HUDEP-2 (cell line): ENCODE results near the gene ADCK1.
A peak's percentile ranks its signal among the peaks of the same experiment; 100 is the strongest.

Source experiments
- DNase-seq, 76 experiments: peaks; one replicate each; lab custom pipeline; 2025; ENCODE audit not compliant: unreplicated experiment in 76 of 76; lab: John Stamatoyannopoulos, UW

The ADCK1 gene

DNA sequence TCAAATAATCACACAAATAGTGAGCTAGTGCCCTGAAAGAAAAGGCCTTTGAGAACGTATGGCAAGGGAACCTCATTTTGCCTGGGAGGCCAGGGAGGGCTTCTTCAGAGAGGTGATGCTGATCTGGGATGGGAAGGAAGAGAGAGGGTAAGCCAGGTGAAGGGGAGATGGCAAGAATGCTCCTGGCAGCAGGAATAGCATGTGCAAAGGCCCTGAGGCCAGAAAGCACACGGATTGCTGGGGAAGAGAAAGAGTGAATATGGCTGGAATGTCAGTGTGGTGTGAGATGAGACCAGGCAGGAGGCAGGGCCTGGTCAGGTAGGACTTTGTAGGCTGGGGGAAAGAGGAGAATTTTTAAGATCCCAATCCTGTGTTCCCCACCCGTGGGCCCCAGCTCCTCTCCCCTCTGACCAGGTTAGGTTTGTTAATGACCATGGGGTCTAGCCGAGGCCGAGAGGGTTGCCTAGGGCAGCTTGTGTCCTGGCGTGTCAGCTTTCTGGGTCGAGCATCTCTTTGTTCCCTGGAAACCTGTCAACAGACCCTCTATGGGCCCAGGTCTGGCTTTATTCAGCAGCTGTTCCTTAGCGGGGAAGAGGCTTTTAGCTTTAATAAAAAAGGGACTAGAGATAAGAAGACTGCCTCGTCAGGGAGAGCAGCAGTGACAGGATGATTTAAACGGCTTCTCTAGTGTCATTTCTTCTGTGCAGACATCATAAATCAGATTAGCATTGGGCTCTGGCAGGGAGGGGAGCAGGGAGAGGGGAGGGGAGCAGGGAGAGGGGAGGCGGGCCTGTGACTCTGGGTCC, 123.4 kb downstream of the ADCK1 start:
- DNase-seq, result peak in 3 of 76 experiments; percentile 7 to 8 (median 8)

DNA sequence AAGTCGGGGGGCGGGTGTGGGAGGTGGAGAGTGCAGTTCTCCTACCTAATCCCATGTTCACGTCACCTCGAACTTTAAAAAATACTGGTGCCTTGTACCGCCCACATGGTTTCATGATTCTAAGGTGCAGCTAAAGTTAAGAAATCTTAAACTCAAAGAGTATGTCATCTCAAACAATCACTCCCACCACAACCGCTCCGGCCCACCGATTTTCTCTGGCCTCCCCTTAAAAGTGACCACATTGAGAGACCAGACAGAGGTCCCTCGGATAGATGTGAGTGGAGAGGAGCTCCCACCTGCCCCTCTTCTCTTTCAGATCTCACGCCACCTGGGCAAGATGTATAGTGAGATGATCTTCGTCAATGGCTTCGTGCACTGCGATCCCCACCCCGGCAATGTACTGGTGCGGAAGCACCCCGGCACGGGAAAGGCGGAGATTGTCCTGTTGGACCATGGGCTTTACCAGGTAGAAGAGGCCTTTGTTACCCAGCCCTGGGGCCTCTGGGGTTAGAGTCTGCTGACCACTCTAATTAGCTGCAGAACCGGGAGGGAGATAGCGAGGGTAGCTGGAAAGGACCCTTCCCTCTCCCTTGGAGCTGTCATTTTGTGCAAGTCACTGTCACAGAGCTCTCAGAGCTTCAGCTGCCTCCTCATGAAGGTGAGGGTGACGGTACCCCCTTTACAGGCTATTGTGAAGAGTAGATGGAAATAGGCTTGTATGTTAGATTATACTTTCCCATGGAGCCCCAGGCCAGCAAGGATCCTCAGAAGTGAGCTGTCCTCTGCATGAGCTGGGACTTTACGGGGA, 124.4 kb downstream of the ADCK1 start:
- no peak for DNase-seq

DNA sequence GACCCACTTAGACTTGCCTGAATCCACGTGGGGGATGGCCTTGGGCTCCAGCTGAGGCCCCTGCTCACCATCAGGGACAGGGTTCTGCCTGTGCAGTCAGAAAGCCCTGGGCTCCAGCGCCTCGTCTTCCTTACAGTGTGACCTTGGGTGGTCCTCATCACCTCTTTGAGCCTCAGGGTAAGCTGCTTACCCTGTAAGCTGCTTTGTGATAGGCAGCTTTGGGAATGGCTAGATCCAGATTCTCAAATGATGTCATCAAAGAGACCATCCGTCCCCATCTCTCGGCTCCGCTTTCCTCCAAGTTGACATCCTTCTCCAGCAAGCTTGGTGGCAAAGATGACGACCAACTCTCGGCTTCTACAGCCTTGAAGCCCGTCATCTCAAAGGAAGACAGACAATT, 127.0 kb downstream of the ADCK1 start:
- DNase-seq, result no peak

DNA sequence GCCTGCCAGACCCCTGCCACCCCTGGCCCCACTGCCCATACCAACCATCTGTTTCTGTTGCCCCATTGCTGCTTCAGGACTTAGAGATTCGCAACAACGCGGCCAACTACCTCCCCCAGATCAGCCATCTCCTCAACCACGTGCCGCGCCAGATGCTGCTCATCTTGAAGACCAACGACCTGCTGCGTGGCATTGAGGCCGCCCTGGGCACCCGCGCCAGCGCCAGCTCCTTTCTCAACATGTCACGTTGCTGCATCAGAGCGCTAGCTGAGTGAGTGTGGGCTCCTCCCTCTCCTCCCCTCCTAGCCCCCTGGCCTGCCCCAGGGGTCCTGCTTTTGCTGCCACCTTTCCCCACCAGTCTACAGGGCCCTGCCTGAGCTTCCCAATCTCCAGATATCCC, 131.5 kb downstream of the ADCK1 start:
- DNase-seq, result no peak

DNA sequence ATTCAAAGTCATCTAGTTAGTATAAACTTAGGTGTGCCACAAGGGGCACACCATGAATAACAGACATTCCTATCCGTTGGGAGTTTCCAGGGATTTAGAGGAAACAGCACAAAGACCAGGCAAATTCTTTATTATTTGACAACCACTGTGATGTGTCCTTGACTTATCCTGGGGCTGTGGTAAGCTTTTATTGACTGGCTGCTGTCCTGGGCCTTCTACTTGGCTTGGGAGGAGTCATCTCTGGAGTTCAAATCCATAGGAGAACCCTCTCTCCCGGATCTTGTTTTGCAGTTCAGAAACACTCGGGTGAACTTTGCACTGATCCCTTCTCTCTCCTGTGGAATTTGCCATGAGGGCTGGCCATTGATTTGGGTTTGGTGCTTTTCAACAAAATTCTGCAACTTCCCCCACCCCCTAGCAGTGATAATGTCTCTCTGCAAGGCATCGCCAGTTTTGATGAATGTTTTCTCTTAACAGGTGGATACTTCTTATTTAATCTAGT, 136.3 kb downstream of the ADCK1 start:
- no peak for DNase-seq

DNA sequence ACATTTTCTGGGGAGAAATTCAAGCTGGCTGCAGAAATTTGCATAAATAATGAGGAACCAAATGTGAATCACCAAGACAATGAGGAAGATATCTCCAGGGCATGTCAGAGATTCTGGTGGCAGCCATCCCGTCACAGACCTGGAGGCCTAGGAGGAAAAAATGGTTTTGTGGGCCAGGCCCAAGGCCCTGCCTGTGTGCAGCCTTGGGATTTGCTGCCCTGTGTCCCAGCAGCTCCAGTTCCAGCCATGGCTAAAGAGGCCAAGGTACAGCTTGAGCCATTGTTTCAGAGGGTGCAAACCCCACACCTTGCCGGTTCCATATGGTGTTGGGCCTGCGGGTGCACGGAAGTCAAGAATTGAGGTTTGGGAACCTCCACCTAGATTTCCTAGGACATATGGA, 147.5 kb downstream of the ADCK1 start:
- no peak for DNase-seq

DNA sequence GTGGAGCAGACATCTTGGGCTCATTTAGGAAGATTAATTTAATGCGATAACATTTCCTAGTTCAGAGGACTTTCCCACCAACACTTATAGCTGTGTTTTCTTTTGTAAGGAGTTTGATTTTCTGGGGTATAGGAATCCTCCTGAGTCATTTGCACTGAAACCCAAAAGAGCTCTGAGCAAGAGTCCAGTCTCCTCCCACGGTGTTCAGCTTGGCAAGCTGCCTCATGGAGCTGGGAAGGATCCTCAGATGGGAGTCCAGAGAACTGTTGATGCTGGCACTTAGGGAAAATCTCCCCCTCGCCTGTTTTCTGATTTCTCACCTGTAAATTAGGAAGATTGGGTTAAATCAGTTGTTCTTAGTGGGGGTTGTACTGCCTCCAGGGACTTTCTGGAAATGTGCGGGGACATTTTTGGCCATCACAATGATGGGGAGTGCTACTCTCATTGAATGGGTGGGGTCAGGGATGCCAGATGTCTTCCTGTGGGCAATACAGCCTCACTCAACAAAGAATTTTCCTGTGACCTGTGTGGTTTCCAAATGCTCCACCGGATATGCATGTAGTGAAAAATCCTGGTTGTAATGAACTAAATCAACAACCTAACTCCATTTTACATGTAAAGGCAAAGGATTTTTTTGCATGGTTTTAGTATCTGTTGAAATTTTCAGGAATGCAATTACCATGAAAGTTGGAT, 150.6 kb downstream of the ADCK1 start:
- no peak for DNase-seq

DNA sequence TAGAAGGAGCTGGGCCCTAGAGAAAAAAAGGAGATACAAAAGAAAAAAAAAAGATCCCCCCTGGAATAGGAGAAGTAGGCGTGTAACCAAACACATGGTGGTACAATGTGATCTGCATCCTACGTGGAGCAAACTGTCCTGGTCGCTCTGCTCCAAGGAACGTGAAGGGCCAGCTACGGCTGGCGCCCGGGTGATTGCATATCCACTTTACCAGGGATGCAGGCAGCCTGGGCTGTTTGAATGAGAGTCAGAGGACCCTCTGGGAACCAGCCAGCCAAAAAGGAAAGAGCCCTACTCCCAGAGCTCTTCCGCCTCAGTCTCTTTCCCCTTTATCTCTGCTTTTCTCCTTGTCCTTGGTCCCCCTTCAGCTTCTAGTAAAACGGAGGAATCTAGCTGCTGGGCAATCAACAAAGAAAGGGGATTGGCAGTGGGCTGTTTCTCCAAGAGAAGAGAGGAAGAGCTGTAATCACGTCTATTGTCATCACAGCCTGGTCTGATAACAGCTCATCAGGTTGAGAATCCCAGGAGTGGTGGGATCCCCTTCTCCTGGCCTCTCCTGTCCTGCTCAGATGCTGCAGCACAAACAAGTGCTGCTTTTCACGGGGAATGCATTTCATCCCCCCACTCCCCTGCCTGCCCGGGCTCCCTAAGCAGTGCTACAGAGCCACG, 156.0 kb downstream of the ADCK1 start:
- DNase-seq, result no peak

DNA sequence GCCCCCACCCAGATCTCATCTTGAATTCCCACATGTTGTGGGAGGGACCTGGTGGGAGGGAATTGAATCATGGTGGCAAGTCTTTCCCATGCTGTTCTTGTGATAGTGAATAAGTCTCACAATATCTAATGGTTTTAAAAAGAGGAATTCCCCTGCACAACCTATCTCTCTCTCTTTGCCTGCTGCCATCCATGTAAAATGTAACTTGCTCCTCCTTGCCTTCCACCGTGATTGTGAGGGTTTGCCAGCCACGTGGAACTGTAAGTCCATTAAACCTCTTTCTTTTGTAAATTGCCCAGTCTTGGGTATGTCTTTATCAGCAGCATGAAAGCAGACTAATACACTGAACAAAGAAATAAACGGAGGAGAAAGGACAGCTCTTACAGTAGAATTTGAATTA, 159.8 kb downstream of the ADCK1 start:
- DNase-seq, result peak in 1 of 76 experiments; percentile 13

DNA sequence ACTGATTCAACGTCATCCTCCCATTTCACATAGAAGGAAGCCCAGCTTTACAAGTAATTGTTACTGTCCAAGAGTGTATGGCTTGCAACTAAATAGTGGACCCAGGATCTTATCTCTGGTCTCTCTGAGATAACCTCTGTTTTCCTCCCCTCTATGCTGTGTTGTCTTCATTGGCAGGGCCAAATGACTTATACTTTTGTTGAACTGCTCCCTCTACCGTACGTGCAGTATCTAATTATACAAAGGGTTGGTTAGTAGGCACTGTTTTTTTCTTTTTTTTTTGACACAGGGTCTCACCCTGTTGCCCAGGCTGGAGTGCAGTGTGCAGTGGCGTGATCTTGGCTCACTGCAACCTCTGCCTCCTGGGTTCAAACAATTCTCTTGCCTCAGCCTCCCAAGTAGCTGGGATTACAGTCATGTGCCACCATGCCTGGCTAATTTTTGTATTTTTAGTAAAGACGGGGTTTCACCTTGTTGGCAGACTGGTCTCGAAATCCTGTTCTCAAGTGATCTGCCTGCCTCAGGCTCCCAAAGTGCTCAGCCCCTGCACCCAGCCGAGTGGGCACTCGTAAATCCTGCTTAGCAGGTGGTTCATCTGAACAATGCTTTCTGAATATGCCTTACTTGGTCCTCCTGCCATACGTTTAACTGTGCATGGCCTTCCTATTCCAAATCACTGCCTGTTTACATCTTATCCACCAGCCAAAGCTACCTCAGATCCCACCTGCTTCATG, 162.1 kb downstream of the ADCK1 start:
- peak in 4 of 76 experiments; percentile 2 to 17 (median 10) for DNase-seq

DNA sequence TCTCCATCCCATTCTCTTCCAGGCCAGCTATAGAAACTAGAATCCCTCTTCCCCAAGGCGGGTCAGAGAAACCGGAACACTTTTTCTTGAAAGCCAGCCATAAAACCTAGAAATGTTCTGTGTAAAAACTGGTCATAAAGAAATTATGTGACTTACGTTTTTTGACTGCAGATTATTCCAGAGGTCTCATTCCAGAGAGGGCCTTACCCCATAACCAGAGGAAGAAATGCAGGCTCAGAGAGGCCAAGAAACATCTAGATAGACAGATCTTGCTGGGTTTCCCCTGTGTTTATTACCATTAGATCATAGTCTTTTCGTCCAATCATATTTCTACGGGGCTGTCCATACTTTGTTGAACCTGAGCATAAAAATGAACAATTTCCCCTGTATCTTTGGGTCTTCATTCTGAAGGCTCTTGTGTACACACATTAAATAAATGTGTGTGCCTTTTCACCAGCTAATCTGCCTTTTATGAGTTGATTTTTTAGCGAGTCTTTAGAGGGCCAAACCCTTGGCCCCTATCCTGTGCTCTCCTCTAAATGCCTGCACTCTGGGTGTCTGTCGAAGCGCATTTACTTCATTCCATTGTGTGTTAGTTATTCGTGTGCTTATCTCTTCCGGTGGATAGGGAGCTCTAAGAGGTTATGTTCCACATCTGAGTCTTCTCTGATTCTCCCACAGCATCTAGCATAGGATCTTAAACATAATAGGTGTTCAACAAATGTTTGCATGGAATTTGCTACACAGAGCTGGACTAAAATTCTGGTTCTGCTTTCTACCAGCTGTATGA, 163.0 kb downstream of the ADCK1 start:
- DNase-seq, result no peak

DNA sequence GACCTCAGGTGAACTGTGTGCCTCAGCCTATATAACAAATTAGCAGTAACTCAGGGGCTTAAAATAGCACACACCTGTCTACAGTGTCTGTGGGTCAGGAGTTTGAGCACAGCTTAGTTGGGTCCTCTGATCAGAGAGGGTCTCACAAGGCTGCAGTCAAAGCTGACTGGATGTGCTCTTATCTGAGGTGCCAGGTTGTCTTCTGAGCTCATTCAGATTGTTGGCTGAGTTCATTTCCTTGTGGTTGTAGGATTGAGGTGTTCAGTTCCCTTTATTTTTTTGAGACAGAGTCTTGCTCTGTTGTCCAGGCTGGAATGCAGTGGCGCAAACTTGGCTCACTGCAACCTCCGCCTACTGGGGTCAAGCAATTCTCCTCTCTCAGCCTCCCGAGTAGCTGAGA, 164.7 kb downstream of the ADCK1 start:
- DNase-seq, result no peak

DNA sequence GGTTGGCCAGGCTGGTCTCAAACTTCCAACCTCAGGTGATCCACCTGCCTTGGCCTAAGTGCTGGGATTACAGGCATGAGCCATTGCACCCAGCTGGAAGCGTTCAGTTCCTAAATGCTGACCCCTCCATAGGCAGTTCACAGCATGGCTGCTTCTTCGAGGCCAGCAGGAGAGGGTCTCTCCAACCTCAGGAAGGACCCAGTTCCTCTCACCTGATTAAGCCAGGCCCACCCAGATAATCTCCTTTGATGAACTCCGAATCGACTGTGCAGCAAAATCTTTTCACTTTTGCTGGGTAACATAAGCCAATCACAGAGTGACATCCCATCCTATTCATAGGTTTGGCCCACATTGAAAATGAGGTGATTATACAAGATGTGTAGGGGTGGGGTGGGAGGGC, 165.1 kb downstream of the ADCK1 start:
- no peak for DNase-seq

DNA sequence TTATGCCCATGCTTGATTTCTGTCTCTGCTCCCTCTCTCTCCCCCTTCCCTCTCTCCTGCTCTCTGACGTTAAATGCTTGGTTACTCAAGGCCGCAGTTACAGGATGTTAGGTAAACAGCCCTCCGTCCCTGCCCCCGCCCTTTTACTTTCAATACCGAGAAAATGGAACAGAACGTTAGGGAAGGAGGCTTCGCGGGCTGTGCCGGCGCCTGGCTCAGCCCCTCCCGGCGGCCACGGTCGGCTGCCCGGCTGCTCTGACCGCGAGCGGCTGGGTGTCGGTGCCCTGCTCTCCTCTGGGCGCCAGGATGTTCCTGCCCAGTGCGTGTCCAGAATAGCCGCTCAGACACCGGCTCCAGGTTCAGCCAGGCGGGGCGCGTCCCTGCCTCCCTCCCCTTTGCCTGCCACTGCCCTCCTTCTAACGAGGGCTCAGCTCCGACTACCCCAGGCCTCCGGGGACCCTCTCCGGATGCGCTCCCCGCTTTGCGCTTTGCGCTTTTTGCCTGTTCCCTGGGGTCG, 166.1 kb downstream of the ADCK1 start:
- peak in 8 of 76 experiments; percentile 3 to 21 (median 8) for DNase-seq

DNA sequence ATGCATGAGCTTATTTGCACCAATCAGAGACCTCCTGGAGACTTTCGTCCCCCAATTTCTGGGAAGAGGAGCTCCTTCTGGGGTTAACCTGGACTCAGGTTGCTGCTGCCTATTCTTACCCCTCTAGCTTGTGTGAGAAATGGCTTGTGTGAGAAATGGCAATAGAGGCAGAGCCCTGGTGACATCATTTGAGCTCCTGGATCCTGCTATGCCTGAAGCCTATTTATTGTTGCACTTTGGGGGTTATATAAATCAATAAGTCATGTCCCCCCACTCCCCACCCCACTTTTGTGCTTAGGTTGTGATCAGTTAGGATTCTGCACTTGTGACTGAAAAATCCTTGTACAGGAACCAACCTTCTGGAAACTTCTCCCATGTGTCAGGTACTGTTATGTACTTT, 167.2 kb downstream of the ADCK1 start:
- no peak for DNase-seq

DNA sequence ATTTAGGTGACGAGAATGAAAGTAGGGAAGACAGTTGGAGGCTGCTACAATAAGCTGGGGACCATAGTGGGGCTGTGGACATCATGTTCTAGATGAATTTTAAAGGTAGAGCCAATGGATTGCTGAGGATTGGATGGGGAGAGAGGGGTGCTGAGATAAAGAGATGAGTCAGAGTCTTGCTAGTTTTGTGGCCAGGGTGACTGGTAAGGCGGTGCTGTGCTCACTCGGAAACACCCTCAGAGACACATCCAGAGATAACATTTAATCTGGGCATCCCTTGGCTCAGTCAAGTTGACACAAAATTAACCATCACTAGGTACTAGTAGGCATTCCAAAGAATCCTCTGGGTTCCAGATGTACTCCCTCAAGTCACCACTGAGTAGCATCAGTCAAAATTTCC, 170.7 kb downstream of the ADCK1 start:
- DNase-seq, result peak in 15 of 76 experiments; percentile 5 to 55 (median 17)

DNA sequence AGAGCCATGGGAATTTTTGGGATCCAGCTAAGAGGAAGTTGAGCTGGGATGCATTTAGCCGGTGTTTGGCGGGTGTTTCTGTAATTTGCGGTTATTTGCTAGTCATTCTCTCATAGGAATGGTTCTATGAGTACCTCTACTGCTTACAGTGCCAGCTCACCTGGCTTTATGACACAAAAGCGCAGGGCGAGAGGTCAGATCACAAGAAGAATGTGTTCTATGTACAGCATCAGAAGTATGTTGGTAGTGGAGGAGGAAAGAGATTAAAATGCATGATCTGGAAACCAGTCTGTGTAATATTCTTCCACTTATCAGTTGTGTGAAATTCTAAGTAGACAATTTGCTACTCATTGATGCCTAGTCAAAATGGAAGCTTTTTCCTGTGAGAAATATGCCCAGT, 173.3 kb downstream of the ADCK1 start:
- no peak for DNase-seq

DNA sequence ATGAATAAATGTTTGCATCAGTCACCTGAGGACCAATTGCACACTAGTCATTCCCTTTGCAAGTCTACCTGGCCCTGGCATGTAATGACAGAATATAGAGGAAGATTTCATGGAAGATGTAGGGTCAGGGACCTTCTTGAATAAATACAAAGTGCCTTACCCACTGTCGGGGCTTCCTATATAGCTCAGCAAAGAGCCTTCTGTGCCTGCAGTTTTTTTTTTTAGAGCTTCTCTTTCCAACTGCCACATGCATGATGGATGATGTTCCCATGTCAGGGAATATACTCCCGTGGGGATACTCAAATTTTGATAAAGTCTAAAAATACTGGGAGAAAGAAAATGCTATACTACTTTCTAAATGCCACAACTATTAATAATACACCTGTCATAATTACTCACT, 176.7 kb downstream of the ADCK1 start:
- DNase-seq, result no peak

DNA sequence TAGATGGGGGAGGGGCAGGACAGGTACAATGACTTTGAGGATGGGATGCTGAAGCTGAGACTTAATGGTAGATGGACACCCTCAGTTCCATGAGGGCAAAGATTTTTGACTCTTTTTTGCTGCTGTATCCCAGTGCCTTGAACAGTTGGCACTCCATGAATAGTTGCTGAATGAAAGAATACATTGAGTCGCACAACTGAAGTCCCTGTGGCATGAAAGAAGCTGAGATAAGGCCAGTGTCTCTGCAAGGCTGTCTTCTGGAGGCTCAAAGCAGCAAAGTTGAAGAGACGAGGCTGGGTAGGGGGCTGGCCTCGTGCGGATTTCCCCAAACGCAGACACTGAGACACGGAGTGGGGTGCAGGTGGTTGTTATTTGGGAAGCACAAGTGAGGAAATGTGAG, 179.3 kb downstream of the ADCK1 start:
- DNase-seq, result no peak
